Bronchial epithelial cell (primary cell): ENCODE measurements around the gene KCNG4. TPM values are rescaled to one million over a fixed set of nuclear protein-coding genes. Genes with fewer than 3 reads are reported as not detected.

Experiments
- DNase-seq: peaks from one replicate; pipeline ENCODE4 v3.0.0-alpha.2; 2010; ENCODE audit warnings: low read depth
- FAIRE-seq: peaks from 2 replicates; lab custom pipeline; 2011; peaks lifted over from hg19 to GRCh38; lab: Jason Lieb, UNC
- H3K27me3 ChIP-seq: 2 replicates; pipeline ENCODE4 v1.5.1; 2011; ENCODE audit warnings: low read length; ENCODE audit not compliant: control insufficient read depth, insufficient read depth
- H3K36me3 ChIP-seq: 2 replicates; pipeline ENCODE4 v1.5.1; 2011; ENCODE audit warnings: low read length; ENCODE audit not compliant: control insufficient read depth, insufficient read depth
- H3K4me3 ChIP-seq: 2 replicates; pipeline ENCODE4 v1.5.1; 2011; ENCODE audit warnings: mild to moderate bottlenecking, low read depth, low read length, control low read depth
- CTCF ChIP-seq: IDR thresholded peaks from 2 replicates; pipeline ENCODE4 v1.5.1; 2011; ENCODE audit warnings: mild to moderate bottlenecking, moderate library complexity, low read length, control low read depth, inconsistent platforms; ENCODE audit not compliant: insufficient read depth, severe bottlenecking
- total RNA-seq: library from RNA; depleted of rRNA; stranded (reverse); fragments of >200 nt; gene quantifications from 2 replicates; pipeline ENCODE4 v1.2.1, GENCODE V29; 2014

Gene KCNG4
- total RNA-seq, 1 donor from 2014 or later, result not detected

- Histone ChIP-seq H3K27me3 (no peaks in the 10 kb centered on the region), H3K36me3 (no peaks in the 10 kb centered on the region), H3K4me3 (peak overlapping the region; percentile 5)
- FAIRE-seq (no peak), DNase-seq (no peak)
- no peak for TF ChIP-seq CTCF
Measured at GRCh38 chr16:84195201-84196093, 44.4 kb downstream of the KCNG4 start.

- no peak for TF ChIP-seq CTCF
- Histone ChIP-seq H3K27me3 (no peaks in the 10 kb centered on the region), H3K4me3 (no peak overlapping the region), H3K36me3 (no peaks in the 10 kb centered on the region)
- DNase-seq (no peak), FAIRE-seq (no peak)
Measured at GRCh38 chr16:84194470-84195200, 45.2 kb downstream of the KCNG4 start.

- H3K36me3 ChIP-seq, result no peaks in the 10 kb centered on the region
- no peak for DNase-seq
- H3K27me3 ChIP-seq, result no peaks in the 10 kb centered on the region
- FAIRE-seq, result no peak
- no peak overlapping the region for H3K4me3 ChIP-seq
- TF ChIP-seq CTCF, result no peak
Measured at GRCh38 chr16:84194018-84194417, 45.8 kb downstream of the KCNG4 start.

GRCh38 chr16:84193480-84193879 lies 46.3 kb downstream of the KCNG4 start:
- Histone ChIP-seq H3K4me3 (no peak overlapping the region), H3K36me3 (no peaks in the 10 kb centered on the region), H3K27me3 (no peaks in the 10 kb centered on the region)
- FAIRE-seq, result peak; percentile 82
- no peak for DNase-seq
- no peak for TF ChIP-seq CTCF

- TF ChIP-seq CTCF, result no peak
- no peak overlapping the region for H3K4me3 ChIP-seq
- no peaks in the 10 kb centered on the region for H3K36me3 ChIP-seq
- no peaks in the 10 kb centered on the region for H3K27me3 ChIP-seq
- DNase-seq (no peak), FAIRE-seq (no peak)
Measured at GRCh38 chr16:84191466-84191865, 48.3 kb downstream of the KCNG4 start.
